DMS53 (cell line): ENCODE data around the gene INPP5F.
A peak's percentile ranks its signal among the peaks of the same experiment; 100 is the strongest.
"Not testable (repeated sequence)": the region's sequence is repeated elsewhere in the genome, so short reads cannot be mapped to it uniquely, and the experiment has no call there.

Source experiments
- DNase-seq: peaks from one replicate; lab custom pipeline; 2025; lab: John Stamatoyannopoulos, UW

Gene INPP5F

DNA sequence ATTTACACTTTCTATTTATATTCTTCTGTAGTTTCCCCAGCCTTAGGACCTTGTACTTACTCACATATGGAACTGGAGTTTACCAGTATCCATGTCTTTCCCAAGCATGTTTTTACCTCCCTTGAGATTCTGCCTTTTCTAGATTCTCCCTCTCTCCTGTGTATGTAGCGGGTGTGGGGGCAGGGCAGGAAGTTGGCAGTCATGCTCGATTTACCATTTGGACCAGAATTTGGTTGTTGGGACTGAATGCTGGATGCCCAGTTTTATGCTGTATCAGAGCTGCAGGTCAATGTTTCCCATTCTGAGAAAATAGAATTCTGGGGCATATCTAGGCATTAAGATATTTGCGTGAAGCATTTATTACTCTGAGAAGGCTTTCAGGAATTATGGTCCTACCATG is 14.2 kb downstream of the INPP5F start:
- no peak for DNase-seq

DNA sequence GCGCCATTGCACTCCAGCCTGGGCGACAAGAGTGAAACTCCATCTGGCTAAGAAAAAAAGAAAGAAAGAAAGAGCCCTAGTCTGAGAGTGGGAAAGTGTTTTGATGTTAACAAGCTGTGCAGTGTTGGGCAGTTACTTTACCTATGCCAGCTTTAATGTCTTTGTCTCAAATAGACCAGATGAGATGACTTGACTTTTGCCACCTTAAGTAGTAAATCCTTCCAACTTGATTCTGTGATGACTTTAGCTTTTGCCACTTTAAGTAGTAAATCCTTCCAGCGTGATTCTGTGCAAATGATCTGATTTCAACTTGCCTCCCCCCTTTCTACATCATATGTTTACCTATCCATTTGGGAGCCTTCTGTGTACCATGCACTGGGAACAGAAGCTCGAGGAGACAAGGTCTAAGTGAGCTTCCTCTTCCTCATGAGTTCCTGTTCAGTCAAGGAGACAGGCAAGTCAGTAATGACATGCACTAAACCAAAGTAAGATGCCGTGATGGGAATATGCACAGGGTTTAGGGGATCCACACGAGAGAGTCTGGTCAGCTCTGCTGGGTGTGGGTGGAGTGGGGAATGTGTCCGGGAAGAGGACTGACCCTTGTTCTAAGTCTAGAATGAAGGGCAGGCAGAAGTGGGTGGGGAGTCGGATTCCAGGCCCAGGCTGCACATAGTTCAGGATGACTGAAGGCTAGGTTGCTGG is 17.2 kb downstream of the INPP5F start:
- DNase-seq = no peak

DNA sequence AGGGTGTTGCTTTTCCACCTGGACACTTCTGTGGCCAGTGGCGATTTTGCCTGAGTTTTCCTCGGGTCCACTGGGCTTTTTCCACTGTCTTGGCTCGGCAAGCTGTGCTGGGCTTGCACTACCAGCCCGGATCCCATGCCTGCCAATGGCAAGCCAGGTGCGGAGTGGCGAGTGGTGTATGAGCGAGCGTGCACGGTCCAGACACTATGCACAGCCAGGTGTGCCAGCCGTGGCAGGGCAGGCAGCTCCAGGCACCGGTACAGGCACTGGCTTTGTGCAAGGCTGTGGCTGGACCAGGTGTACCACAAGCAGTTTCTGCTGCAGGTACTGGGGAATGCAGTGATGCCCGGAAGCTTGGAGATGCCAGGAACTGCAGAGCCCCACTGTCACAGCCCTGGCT is 22.1 kb downstream of the INPP5F start:
- DNase-seq = no peak

DNA sequence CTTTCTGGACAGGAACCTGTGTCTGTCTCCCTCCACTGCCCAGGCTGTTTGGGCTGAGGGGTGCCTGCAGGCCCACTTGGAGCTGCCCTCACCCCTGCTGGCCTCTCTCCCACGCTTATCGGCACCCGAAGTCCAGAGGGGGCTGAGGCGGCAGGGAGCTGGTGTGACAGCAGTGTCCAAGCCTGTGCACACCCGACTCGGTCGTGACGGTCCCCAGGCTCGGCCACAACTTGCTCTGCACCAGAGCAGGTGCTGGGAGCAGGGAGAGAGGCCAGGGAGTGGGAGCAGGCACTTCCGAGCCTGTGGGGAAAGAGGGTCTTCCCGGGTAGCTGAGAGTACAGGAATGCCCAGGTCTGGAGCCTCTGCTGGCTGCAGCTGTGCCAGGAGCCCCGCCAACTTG is 23.0 kb downstream of the INPP5F start:
- DNase-seq = no peak

DNA sequence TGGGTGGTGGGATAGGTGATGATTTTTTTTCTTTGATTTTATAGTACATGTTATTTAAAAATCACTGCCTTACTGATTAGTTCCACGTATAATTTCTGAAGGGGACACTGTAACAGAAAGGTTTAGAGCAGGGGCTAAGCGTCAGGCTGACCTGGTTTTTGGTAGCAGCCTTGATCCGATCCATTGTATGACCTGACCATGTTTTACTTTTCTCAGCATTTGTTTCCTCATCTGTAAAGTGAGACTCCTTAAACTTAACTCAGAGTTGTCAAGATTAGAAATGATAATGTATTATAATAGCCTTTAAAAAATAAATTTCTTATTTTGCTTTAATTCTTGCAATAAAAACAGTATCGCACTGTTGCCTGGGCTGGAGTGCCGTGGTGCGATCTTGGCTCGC is 23.6 kb downstream of the INPP5F start:
- no peak for DNase-seq

DNA sequence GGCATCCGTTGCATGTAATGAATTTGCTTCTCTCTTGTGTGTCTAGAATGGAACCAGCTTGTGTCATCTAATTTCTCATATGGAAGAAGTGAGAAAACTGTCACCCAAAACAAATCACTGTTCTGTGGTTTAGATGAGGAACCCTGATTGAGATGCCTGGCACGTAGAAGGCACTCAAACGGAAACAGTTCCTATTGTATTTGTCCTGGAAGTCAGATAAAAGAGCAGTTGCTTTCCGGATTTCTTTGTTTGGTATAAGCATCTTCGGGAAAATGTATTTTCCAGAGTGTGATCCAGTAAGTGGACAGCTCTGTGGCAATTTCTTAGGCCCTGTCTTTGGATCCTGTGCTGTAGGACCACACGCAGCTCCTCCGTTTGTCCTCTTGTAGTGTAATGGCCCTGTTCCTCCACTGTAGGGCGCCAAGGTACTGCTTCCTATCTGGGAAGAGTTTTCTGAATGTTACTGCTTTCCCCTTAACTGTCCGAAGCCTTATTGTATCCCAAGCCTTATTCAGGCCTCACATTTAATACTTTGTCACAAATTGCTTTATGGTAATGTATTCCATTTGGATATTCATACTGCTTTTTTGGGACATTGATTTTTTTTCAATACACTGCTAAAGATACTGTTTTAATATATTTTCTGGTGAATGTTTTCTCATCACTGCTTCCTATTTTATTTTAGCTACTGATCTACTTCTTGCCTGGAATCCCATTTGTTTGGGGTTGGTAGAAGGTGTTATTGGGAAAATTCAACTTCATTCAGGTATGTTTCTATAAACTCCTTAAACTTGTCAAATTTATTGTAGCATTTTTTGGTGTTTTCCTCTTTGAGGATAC is 24.8 kb downstream of the INPP5F start:
- DNase-seq = peak; percentile 84

DNA sequence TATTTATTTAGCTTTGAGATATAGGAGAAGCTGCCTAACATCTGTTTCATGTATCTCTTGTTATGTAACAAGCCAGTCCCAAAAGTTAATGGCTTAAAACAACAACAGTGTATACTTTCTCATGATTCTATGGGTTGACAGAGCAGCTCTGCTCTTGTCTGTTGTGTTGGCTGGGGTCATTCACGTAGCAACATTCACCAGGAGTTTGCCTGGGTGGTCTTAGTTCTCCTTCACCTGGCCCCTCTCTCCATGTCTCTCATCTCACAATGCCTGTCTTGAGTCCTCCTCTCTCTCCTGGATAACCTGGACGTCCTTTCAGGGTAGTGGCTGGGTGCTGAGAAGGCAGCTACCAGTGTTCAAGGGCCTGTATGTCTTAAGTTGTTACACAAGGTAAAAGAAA is 27.5 kb downstream of the INPP5F start:
- DNase-seq = no peak

DNA sequence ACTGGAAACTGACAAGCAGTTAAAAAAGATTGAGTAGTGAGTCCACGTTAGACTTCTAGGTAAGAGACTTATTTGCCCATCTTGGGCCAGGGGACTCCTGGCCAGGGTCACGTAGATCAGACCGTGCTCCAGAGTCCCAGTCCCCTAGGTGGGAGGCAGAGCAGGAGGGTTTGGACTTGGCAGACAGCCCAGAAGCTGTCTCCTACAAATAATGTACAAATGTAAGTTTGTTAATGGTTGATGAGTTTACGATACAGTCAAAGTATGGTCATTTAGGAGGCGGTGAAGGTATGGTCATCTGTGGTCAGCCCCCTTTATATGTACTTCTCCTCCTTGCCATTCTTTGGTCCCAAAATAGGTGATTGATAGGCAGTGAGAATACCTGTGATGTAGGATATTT is 28.2 kb downstream of the INPP5F start:
- no peak for DNase-seq

DNA sequence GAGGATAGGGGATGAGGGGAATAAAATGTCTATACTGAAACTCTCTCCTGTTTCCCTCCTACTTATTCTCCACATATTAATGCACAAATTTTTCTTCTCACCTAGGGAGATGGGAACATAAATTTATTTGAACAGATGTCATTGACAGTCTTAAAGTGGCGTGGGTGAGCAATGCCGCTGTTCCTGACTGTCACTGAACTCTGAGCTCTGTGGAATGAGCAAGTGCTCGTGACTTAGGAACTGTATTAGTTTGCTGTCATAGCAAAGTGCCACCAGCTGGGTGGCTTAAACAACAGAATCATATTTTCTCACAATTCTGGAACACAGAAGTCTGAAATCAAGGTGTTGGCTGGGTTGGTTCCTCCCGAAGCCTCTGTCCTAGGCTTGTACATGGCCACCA is 29.1 kb downstream of the INPP5F start:
- DNase-seq = no peak

DNA sequence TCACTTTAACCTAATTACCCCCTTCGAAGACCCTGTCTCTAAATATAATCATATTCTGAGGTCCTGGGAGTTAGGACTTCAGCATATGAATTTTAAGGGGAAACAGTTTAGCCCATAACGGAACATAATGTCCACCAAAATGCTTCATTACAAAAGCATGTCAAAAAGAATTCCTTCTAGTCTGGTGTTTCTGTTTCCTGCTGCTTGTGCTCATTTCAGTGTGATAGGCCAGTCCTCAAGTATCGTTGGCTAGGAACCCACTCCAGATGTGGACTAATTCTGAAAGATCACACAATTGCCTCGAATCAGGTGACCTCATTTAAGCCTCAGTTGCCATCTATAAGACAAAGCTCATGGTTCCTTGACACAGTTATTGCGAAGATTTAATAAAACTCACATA is 29.6 kb downstream of the INPP5F start:
- no peak for DNase-seq

DNA sequence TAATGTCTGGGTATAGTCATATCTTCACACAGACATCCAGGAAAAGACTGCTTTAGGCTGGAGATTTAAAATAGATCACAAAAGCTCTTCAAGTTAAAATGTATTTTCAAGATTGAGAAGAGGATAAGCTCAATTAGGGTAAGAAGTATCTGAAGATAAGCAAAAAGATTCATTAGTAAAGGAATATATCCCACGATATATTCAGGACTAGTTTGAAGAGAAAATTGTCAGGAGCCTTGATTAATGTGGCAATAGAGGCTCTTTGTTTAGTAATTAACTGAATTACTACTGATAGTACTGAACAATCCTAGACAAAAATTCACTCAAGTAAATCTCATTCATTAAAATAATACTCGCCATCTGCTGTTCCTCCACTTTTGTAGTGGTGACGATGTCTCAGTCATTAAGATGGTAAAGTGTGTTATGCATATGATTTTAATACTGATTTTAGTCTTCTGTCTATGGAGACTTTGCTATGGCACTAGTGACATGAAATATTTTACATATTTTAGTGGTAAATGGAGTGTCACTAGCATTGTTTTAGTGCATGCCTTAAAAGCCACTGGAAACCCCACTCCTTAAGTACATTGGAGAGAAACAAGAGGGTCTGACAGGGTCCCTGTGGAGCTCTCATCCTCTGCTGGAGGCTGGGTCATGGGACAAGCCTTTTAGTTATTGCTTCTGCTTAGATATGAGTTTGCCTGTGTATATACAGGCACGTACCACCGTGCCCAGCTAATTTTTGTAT is 32.8 kb downstream of the INPP5F start:
- no peak for DNase-seq

DNA sequence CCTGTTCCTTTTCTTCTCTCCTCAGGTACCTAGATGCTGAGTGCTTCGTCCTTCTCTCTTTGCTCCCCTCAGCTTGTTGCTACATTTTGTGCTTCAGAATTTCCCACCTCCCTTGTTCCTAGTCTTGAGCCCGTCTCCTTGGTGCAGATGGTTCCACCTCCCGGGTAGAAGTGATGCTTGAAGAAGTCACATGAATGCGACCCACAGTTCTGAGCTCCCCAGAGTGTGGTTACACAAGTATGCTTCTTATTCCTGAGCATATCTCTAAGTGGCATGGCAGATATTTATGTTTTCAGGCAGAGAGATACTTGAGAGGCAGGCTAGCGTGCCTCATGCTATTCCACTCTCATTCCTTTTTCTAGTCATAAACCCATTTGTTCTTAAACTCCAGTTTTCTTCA is 34.0 kb downstream of the INPP5F start:
- DNase-seq = no peak

DNA sequence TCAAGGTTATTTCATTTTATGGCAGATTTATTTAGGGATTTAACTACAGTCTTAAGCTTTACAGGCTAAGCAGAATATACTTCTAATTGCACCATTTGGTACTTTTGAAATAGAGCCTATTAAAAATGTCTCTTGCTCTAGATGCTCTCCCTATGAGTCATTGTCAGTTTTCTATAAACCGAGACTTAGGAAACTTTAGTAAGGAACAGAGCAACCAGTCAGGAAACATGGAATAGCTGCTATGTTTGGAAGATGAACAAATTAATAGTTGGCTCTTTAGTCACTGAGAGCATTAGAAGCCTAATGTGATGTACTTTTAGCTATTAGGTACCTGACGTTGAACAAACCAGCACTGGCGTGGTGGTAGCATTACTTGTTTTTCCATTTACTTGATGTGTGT is 35.3 kb downstream of the INPP5F start:
- DNase-seq = no peak

DNA sequence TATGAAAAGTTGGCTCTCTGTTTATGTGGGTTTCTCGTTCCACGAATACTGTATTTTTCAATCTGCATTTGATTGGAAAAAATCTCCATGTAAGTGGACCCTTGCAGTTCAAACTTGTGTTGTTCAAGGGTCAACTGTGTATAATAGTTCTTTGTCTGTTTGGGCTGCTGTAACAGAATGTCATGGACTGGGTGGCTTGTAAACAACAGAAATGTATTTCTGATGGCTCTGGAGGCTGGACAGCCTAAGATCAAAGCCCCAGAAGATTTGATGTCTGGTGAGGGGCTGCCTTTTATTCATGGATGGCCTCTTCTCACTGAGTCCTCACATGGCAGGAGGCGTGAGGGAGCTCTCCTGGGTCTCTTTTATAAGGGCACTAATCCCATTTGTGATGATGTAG is 36.2 kb downstream of the INPP5F start:
- DNase-seq = no peak

DNA sequence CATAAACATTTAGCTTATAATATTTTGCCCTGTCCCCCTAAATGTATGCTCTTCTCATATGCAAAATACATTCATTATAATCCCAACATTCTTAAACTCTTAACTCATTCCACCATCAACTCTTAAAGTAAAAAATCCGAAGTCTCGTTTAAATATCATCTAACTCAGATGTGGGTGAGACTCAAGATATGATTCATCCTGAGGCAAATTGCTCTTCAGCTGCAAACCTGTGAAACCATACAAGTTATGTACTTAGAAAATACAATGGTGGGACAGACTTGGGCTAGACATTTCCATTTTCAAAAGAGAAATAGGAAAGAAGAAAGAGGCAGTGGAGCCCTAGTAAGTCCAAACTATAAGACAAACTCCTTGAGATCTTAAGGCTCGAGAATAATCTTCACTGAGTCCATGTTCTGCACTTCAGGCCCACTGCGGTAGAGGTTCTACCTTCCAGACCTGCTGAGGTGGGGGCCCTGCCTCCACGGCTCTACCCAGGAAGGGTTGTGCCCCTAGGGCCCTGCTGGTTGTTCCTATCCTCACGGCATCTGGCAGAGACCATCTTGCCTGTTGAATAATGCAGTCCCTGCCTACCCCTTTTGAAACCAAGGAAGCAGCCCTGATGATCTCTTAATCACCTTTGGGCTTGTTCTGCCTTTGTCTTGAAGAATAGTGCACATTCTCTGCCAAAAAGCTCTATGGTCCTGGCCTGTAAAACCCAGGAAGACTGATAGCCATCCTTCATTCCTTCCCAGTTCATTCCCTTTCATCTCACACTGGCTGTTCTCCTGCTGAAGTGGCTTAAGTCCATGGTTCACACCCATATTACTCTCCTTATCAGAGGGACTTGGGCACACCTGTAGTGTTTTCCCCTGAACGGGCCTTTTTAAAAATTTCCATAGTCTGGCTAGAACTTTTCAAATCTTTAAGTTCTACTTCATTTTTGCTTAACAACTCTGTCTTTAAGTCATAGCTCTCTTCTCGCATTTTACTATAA is 37.3 kb downstream of the INPP5F start:
- DNase-seq = no peak

DNA sequence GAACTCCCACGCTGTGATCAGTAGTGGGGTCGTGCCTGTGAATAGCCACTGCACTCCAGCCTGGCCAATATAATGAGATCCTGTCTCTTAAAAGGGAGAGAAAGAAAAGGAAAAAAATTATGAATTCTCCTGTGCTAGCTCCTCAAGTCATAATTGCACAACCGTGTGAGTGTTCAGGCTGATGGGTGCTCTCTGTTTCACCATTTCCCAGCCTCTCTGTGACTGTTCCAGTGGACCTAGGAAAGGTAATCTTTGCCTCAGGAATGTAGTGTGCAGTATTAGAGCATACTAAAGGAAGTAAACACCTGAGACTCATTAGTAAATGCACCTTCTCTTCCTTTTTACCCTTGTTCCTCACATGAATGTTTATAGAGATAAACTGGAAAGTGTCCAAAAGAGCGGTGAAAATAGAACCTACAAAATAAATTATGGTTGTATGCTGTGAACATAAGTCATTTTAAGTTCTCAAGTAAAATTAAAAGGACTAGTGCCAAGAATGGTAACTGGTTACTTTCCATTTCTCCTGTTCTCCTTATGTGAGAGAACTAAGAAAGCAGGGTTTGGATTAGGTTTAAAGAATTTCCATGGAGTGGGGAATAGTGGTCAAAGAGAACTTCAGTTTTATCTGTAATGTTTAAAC is 42.7 kb downstream of the INPP5F start:
- DNase-seq = no peak

DNA sequence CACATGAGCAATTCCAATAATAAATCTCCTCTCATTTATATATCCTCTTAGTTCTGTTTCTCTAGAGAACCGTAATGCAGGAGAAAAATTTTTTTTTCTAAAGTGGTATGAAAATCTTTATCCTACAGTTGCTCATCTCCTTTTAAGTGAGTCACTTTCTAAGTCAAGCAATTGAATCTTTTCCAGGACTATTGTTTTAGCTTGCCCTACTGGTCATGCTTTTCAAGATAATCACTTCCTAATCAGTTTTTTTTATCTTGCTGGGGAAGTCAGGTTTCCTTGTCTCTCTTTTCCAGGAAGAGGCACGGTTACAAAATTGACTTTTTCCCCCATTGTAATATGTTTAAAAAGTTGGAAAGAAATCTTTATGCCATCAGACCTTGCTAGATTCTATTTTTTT is 44.0 kb downstream of the INPP5F start:
- DNase-seq = no peak

DNA sequence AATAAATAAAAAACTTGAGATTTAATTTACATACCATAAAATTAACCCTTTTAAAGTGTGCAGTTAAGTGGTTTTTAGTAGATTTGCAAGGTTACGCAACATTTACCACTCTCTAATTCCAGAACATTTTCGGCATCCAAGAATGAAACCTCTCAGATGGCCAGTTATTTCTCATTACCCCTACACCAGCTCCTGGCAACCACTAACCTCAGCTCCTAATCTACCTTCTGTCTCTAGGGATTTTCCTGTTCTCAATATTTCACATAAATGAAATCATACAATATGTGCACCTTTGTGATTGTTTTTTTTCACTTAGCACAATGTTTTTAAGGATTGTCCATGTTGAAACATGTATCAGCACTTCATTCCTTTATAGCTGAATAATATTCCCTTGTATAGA is 45.1 kb downstream of the INPP5F start:
- no peak for DNase-seq

DNA sequence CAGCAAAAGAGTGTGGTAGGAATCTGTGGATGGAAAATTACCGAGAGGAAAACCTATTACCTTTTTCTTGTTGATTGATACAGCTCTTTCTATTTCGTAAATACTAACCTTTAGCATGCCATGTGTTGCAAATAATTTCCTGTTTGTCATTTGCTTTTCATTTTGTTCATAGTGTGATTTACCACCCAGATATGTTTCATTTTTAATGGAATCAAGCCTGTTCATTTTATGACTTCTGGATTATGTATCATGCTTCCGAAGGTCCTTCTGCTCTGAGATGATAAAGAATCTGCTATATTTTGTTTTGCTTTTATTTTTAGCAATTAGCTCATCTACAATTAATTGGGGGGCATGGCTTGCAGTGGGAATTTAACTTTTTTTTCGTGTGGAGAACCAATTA is 46.5 kb downstream of the INPP5F start:
- DNase-seq = no peak

DNA sequence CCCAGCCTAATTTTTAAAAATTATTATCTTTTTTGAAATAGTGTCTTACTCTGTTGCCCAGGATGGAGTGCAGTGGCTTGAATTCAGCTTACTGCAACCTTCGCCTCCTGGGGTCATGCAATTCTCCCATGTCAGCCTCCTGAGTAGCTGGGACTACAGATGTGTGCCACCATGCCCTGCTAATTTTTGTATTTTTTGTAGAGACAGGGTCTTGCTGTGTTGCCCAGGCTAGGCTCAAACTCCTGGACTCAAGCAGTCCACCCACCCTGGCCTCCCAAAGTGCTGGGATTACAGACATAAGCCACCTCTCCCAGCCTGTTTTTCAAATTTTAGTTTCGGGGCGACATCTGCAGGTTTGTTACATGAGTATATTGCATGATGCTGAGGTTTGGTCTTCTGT is 47.2 kb downstream of the INPP5F start:
- DNase-seq = not testable (repeated sequence)

DNA sequence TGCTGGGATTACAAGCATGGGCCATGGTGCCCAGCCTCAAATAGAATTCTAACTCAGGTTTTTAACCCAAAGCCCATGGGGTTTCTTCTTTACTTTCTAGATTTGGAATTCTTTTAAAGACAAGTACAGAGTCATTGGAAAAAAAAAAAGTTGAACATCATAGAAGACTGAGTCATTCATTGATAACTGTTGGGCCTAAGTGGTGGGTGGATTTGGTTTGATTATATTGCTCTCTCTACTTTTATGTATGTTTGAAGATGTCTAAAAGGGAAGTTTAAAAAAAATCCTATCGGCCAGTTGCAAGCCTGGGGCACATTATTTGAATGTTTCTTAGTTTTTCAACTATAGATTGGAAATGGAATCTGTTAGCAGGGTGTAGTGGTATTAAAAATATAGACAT is 49.7 kb downstream of the INPP5F start:
- DNase-seq = no peak
